ENCODE results near the gene ASTL.

Gene ASTL

DNA sequence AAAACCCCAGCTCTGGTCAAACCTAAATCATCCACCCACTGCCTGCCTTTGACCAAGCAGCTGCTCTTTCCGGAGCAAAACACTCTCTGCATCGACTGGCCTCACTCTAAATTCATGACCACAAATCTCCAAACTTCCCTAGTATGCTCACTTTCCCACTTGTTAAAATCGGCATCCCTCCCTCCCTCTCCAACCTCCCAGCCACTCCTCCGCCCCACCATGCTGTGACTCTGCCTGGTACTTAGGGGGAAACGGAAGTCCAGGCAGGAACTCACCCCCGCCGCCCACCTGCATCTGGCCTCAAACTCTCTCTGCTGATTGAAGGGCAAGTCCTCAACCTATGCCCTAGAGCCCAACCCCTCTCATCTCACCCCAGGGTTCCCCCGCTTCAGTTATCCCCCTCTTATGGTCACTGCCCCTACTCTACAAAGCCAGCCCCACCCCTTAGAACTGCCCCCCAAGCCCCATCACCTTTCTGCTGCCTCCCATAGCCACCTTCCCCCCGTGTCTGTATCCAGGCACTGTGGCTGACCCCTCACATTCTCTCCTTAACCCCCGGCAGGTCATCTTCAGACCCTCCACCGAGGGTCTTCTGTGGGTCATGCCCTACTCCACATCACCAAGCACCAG lies 18.1 kb downstream of the ASTL start:
- no peak for TF ChIP-seq CTCF (IDR thresholded peaks at IDR 0.05; ENCODE audit: low read depth, low read length, missing control alignments)
- DNase-seq (ENCODE audit: low read depth), result no peak
- H3K4me3 ChIP-seq (ENCODE audit: low read depth, low read length), result no peak overlapping the region

DNA sequence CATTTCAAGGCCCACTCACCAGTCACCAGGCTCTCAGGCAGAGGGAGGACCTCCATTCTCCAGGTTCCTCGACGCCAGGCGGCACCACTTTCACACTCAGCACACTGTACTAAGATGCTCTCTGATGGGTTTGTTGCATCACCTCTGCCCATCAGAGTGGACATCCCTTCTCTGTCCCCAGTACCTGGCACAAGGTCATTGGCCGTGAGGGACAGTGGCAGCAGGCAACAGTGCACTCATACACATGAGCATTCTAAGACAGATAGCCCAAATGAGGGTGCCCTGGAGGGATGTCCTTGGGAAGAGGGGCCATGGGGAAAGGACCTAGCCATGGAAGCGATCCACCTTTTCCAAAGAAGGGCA lies 18.9 kb downstream of the ASTL start:
- no peak for TF ChIP-seq CTCF (IDR thresholded peaks at IDR 0.05; ENCODE audit: low read depth, low read length, missing control alignments)
- H3K4me3 ChIP-seq (ENCODE audit: low read depth, low read length), result no peak overlapping the region
- no peak for DNase-seq (ENCODE audit: low read depth)

GRCh38 chr2:96118698-96119388 lies 19.5 kb downstream of the ASTL start:
- no peak overlapping the region for H3K4me3 ChIP-seq (ENCODE audit: low read depth, low read length)
- DNase-seq (ENCODE audit: low read depth), result no peak
- TF ChIP-seq CTCF (IDR thresholded peaks at IDR 0.05; ENCODE audit: low read depth, low read length, missing control alignments), result no peak

DNA sequence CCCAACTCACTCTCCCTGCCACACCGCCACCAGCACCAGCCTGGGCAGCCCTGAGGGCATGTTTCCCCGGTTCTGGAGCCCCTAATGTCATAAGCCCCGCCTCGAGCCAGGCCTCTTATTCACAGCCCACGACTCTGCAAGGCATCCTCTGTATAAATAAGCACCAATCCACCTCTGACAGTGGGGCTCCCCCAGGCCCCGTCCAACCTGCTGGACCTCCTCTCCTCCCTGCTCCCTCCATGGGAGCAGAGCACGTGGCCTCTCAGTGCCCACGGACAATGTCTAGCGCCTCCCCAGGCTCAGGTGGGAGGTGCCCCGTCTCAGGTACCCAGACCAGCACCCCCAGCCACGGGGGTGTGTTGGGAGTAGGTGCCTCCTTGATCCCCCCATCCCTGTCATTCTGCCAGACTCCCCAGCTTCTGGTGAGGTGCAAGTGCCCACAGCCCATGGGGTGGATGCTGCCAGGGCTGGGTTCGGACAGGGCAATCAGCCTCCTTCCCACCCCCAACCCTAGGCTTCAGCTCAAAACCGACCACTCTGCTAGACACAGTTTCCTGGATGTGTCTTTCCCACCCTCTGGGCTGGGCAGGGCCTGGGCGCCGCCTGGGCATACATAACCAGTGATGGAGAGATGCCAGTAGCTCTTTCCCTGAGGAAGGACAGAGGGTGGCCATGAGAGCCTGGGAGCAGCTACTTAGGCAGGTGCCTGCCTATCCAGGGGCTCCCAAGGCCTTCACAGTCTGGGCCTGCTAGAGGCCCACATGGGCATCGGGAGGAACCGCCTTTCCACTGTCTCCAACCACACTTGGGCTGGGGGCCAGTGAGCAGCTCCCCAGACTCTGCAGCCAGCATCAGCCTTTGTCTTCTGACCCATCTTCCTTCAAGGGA lies 20.4 kb downstream of the ASTL start:
- peak; percentile 42 for TF ChIP-seq CTCF (IDR thresholded peaks at IDR 0.05; ENCODE audit: low read depth, low read length, missing control alignments)
- no peak overlapping the region for H3K4me3 ChIP-seq (ENCODE audit: low read depth, low read length)
- DNase-seq (ENCODE audit: low read depth), result no peak

GRCh38 chr2:96116879-96117533 lies 21.3 kb downstream of the ASTL start:
- DNase-seq (ENCODE audit: low read depth), result no peak
- TF ChIP-seq CTCF (IDR thresholded peaks at IDR 0.05; ENCODE audit: low read depth, low read length, missing control alignments), result peak; percentile 76
- H3K4me3 ChIP-seq (ENCODE audit: low read depth, low read length), result peak overlapping the region; percentile 55

- no peak for DNase-seq (ENCODE audit: low read depth)
- peak within 1 kb of the TSS; percentile 55 for H3K4me3 ChIP-seq (ENCODE audit: low read depth, low read length)
- no peak for TF ChIP-seq CTCF (IDR thresholded peaks at IDR 0.05; ENCODE audit: low read depth, low read length, missing control alignments)
These were observed 21.9 kb downstream of the ASTL start, which contains the start of gene ADRA2B for GRCh38 chr2:96116424-96116878. ADRA2B (minus strand) TSS chr2:96116571; CDS start chr2:96116149, 422 bp downstream.
